Measurements from ENCODE around the gene RAB14.

GRCh38 chr9:121144482-121144881 is 57.2 kb downstream of the RAB14 start:
- TF ChIP-seq, protein P1, sequence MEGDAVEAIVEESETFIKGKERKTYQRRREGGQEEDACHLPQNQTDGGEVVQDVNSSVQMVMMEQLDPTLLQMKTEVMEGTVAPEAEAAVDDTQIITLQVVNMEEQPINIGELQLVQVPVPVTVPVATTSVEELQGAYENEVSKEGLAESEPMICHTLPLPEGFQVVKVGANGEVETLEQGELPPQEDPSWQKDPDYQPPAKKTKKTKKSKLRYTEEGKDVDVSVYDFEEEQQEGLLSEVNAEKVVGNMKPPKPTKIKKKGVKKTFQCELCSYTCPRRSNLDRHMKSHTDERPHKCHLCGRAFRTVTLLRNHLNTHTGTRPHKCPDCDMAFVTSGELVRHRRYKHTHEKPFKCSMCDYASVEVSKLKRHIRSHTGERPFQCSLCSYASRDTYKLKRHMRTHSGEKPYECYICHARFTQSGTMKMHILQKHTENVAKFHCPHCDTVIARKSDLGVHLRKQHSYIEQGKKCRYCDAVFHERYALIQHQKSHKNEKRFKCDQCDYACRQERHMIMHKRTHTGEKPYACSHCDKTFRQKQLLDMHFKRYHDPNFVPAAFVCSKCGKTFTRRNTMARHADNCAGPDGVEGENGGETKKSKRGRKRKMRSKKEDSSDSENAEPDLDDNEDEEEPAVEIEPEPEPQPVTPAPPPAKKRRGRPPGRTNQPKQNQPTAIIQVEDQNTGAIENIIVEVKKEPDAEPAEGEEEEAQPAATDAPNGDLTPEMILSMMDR (IDR thresholded peaks at IDR 0.05; ENCODE audit: poor library complexity, severe bottlenecking) = no peak
- TF ChIP-seq REST (IDR thresholded peaks at IDR 0.05; ENCODE audit: borderline replicate concordance) (no peak), POLR2AphosphoS5 (IDR thresholded peaks at IDR 0.05) (no peak), RAD21 (conservative IDR thresholded peaks at IDR 0.05) (no peak), SMC3 (conservative IDR thresholded peaks at IDR 0.05; ENCODE audit: poor library complexity) (no peak), MXI1 (conservative IDR thresholded peaks at IDR 0.05; ENCODE audit: poor library complexity, severe bottlenecking) (no peak), EP300 (conservative IDR thresholded peaks at IDR 0.05; ENCODE audit: poor library complexity, severe bottlenecking) (no peak), EZH2 (IDR thresholded peaks at IDR 0.05; ENCODE audit: borderline replicate concordance, insufficient read depth, low read length, poor library complexity, severe bottlenecking) (no peak)
